Osteocyte (in vitro differentiated cells): ENCODE results near the gene NEUROG1. TPM values are rescaled to one million over a fixed set of nuclear protein-coding genes. Genes with fewer than 3 reads are reported as not detected.
A peak's percentile ranks its signal among the peaks of the same experiment; 100 is the strongest.

Experiments
- DNase-seq: peaks from one replicate; pipeline ENCODE4 v3.0.0; 2021; ENCODE audit warnings: mixed read lengths; ENCODE audit not compliant: unreplicated experiment; ENCODE audit errors: extremely low spot score
- H3K27ac Mint-ChIP-seq: one replicate; pipeline ENCODE4 v1.8.0; 2021; ENCODE audit warnings: mild to moderate bottlenecking, mixed read lengths; ENCODE audit not compliant: unreplicated experiment
- H3K27me3 Mint-ChIP-seq: one replicate; pipeline ENCODE4 v1.8.0; 2021; ENCODE audit warnings: mixed read lengths; ENCODE audit not compliant: unreplicated experiment
- H3K36me3 Mint-ChIP-seq: one replicate; pipeline ENCODE4 v1.8.0; 2021; ENCODE audit warnings: mixed read lengths; ENCODE audit not compliant: unreplicated experiment
- H3K4me1 Mint-ChIP-seq: one replicate; pipeline ENCODE4 v1.8.0; 2021; ENCODE audit warnings: mixed read lengths; ENCODE audit not compliant: unreplicated experiment
- H3K4me3 Mint-ChIP-seq: one replicate; pipeline ENCODE4 v1.8.0; 2021; ENCODE audit warnings: mild to moderate bottlenecking, moderate library complexity, mixed read lengths; ENCODE audit not compliant: unreplicated experiment
- H3K9me3 Mint-ChIP-seq: one replicate; pipeline ENCODE4 v1.8.0; 2021; ENCODE audit warnings: mixed read lengths; ENCODE audit not compliant: unreplicated experiment
- CTCF ChIP-seq: fragments of 200-600 bp; sonication (generic); IDR thresholded peaks from 2 replicates; pipeline ENCODE4 v1.5.0; 2021; ENCODE audit warnings: antibody characterized with exemption, mild to moderate bottlenecking, moderate library complexity
- total RNA-seq: library from RNA; stranded (reverse); gene quantifications from 2 replicates; pipeline ENCODE4 v1.2.1, GENCODE V29; 2021

Gene NEUROG1
- total RNA-seq, 1 donor from 2014 or later, result not detected

- H3K27me3 Mint-ChIP-seq, result peaks cover 35% of the 10 kb centered on the region
- no peaks in the 10 kb centered on the region for H3K36me3 Mint-ChIP-seq
- peaks cover 2% of the 10 kb centered on the region for H3K4me1 Mint-ChIP-seq
- H3K9me3 Mint-ChIP-seq, result no peaks in the 10 kb centered on the region
- H3K27ac Mint-ChIP-seq, result no peak overlapping the region
- no peak for DNase-seq
- H3K4me3 Mint-ChIP-seq, result no peak overlapping the region
- no peak for TF ChIP-seq CTCF
Measured at GRCh38 chr5:135564331-135564730, 28.6 kb upstream of the NEUROG1 start.

GRCh38 chr5:135561266-135561665 is 25.5 kb upstream of the NEUROG1 start:
- H3K36me3 Mint-ChIP-seq, result no peaks in the 10 kb centered on the region
- no peak for TF ChIP-seq CTCF
- no peak overlapping the region for H3K27ac Mint-ChIP-seq
- no peaks in the 10 kb centered on the region for H3K9me3 Mint-ChIP-seq
- H3K27me3 Mint-ChIP-seq, result peaks cover 64% of the 10 kb centered on the region
- H3K4me3 Mint-ChIP-seq, result no peak overlapping the region
- H3K4me1 Mint-ChIP-seq, result peaks cover 2% of the 10 kb centered on the region
- no peak for DNase-seq

- Mint-ChIP-seq H3K4me1 (peaks cover 2% of the 10 kb centered on the region), H3K4me3 (no peak overlapping the region), H3K27me3 (peaks cover 65% of the 10 kb centered on the region), H3K9me3 (no peaks in the 10 kb centered on the region), H3K27ac (no peak overlapping the region), H3K36me3 (no peaks in the 10 kb centered on the region)
- peak; percentile 90 for DNase-seq
- TF ChIP-seq CTCF, result peak; percentile 90
Measured at GRCh38 chr5:135560858-135561257, 25.1 kb upstream of the NEUROG1 start.

GRCh38 chr5:135559354-135559753 is 23.6 kb upstream of the NEUROG1 start:
- H3K36me3 Mint-ChIP-seq, result no peaks in the 10 kb centered on the region
- TF ChIP-seq CTCF, result no peak
- H3K27ac Mint-ChIP-seq, result no peak overlapping the region
- no peak overlapping the region for H3K4me3 Mint-ChIP-seq
- no peaks in the 10 kb centered on the region for H3K9me3 Mint-ChIP-seq
- peaks cover 61% of the 10 kb centered on the region for H3K27me3 Mint-ChIP-seq
- H3K4me1 Mint-ChIP-seq, result peaks cover 2% of the 10 kb centered on the region
- DNase-seq, result no peak

GRCh38 chr5:135557076-135557838 is 21.5 kb upstream of the NEUROG1 start:
- Mint-ChIP-seq H3K4me3 (no peak overlapping the region), H3K27me3 (peaks cover 66% of the 10 kb centered on the region), H3K4me1 (peaks cover 2% of the 10 kb centered on the region), H3K36me3 (no peaks in the 10 kb centered on the region), H3K27ac (no peak overlapping the region), H3K9me3 (no peaks in the 10 kb centered on the region)
- DNase-seq, result no peak
- no peak for TF ChIP-seq CTCF
